Breast epithelium (tissue), 4 donors: ENCODE data around the gene P3H1. TPM values are rescaled to one million over a fixed set of nuclear protein-coding genes. Genes with fewer than 3 reads are reported as not detected.

Experiments
- DNase-seq, 2 donors: peaks; one replicate each; pipeline ENCODE4 v3.0.0-alpha.2; 2019; ENCODE audit warnings: low spot score in 2 of 2
- H3K27ac ChIP-seq, 2 donors: fragments of 200-600 bp; sonication (generic) in 1 of 2; one replicate each; pipeline ENCODE4 v1.5.1; 2016 to 2019; ENCODE audit warnings: mild to moderate bottlenecking in 1 of 2
- H3K27me3 ChIP-seq, 2 donors: fragments of 200-600 bp; sonication (generic) in 1 of 2; one replicate each; pipeline versions ENCODE4 v1.5.1 to v1.6.0; 2017 to 2019; ENCODE audit warnings: control low read depth in 1 of 2, mild to moderate bottlenecking in 1 of 2
- H3K36me3 ChIP-seq: fragments of 200-600 bp; one replicate; pipeline ENCODE4 v1.5.1; 2019
- H3K4me1 ChIP-seq, 2 donors: fragments of 200-600 bp; sonication (generic); one replicate each; pipeline ENCODE4 v1.5.1; 2016 to 2019; ENCODE audit warnings: control low read depth in 1 of 2
- H3K4me3 ChIP-seq, 3 donors: fragments of 200-600 bp; sonication (generic); 1 replicate in 2 of 3; 2 replicates in 1 of 3; pipeline ENCODE4 v1.5.1; 2016 to 2019; ENCODE audit warnings: mild to moderate bottlenecking in 3 of 3, moderate library complexity in 2 of 3
- H3K9me3 ChIP-seq, 2 donors: fragments of 200-600 bp; sonication (generic) in 1 of 2; one replicate each; pipeline ENCODE4 v1.5.1; 2016 to 2019; ENCODE audit warnings: control low read depth in 1 of 2
- POLR2A ChIP-seq: fragments of 450-650 bp; IDR thresholded peaks from one replicate; pipeline ENCODE4 v1.6.1; 2016; ENCODE audit warnings: antibody characterized with exemption, mild to moderate bottlenecking, moderate library complexity
- POLR2AphosphoS5 ChIP-seq, 3 donors: sonication (generic); formaldehyde crosslinking; IDR thresholded peaks; one replicate each; pipeline ENCODE4 v1.6.1; 2017; ENCODE audit warnings: antibody characterized with exemption in 3 of 3
- intact Hi-C: fragments of 100-400 bp; cut with DNase I; formaldehyde crosslinking; loops from one replicate; pipeline ENCODE4 v1.15.1; 2023; ENCODE audit warnings: low total_unique reads
- total RNA-seq, 3 donors: library from RNA; depleted of rRNA; stranded (reverse); fragments of >200 nt; gene quantifications; one replicate each; pipeline ENCODE4 v1.1.0, GENCODE V29; 2016
- TF ChIP-seq, protein P1 (sequence below), 3 donors: fragments of 450-650 bp; IDR thresholded peaks; one replicate each; pipeline ENCODE4 v1.5.1; 2016 to 2017; ENCODE audit warnings: antibody characterized with exemption in 3 of 3, mild to moderate bottlenecking in 3 of 3, moderate library complexity in 3 of 3

The P3H1 gene
- total RNA-seq, 3 donors from 2014 or later = 23.1 to 34.9 (median 34.4) TPM

DNA sequence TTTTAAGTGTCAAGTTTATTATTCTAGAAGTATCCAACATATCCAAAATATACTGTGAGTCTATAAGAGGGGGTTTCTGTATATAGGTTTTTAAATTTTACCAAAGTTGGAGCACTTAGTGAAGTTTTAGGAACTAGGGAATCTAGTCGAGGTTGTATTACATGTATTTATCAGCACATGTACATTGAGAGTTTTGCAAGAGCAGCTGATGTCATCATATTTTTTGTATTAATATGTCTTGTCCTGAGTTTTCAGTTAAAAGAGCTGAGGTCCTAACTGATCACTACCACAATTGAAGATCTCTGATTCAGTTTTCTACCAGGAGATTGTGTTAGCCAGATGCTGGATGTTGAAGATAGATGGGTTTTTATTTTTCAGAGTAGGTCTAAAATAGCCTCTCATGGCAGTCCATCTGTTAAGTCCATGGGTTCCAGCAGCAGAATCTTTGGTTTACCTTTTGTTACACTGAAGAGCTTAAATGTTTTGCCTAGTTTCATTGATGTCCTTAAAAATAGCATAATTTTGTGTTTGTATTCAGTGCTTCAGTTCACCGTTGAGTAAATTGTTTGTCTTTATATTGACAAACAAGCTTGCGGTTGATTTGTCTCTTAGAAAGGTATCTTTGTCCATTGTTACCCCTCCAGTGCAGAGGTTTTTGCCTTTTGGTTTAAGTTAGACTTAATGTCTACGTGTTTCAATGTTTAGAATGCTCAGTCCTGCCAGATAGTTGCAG, 68.6 kb downstream of the P3H1 start:
- DNase-seq = no peak
- no peaks in the 10 kb centered on the region for H3K9me3 ChIP-seq
- H3K4me3 ChIP-seq = no peak overlapping the region
- no peaks in the 10 kb centered on the region for H3K4me1 ChIP-seq
- intact Hi-C loops = no loop called here
- TF ChIP-seq POLR2AphosphoS5 (IDR thresholded peaks at IDR 0.05) (no peak), POLR2A (no peak)
- TF ChIP-seq, protein P1, sequence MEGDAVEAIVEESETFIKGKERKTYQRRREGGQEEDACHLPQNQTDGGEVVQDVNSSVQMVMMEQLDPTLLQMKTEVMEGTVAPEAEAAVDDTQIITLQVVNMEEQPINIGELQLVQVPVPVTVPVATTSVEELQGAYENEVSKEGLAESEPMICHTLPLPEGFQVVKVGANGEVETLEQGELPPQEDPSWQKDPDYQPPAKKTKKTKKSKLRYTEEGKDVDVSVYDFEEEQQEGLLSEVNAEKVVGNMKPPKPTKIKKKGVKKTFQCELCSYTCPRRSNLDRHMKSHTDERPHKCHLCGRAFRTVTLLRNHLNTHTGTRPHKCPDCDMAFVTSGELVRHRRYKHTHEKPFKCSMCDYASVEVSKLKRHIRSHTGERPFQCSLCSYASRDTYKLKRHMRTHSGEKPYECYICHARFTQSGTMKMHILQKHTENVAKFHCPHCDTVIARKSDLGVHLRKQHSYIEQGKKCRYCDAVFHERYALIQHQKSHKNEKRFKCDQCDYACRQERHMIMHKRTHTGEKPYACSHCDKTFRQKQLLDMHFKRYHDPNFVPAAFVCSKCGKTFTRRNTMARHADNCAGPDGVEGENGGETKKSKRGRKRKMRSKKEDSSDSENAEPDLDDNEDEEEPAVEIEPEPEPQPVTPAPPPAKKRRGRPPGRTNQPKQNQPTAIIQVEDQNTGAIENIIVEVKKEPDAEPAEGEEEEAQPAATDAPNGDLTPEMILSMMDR (IDR thresholded peaks at IDR 0.05) = no peak
- no peaks in the 10 kb centered on the region for H3K27me3 ChIP-seq
- H3K27ac ChIP-seq = no peak overlapping the region
- H3K36me3 ChIP-seq = no peaks in the 10 kb centered on the region

Other genes with a start within 250 kb of the P3H1 start
- gene PPIH, start 108.6 kb downstream of the P3H1 start, total RNA-seq = 10 to 100 TPM; 21.6 to 37.9 (median 24.6) TPM
- gene YBX1, start 84.6 kb downstream of the P3H1 start, total RNA-seq = 100 to 1,000 TPM; 332 to 694 (median 485) TPM
- gene CLDN19, start 26.8 kb downstream of the P3H1 start, total RNA-seq = 1 to 10 TPM in 2 of 3 donors, not detected in 1; 2.9 to 3.1 TPM
- gene C1orf50, start 221 bp upstream of the P3H1 start, total RNA-seq = 10 to 100 TPM in 1 of 3 donors, 1 to 10 TPM in 2; 5.2 to 10.8 (median 6.7) TPM
- gene TMEM269, start 18.0 kb upstream of the P3H1 start, total RNA-seq = under 1 TPM; under 0.01 to 0.59 (median 0.16) TPM
- gene ERMAP, start 50.1 kb upstream of the P3H1 start, total RNA-seq = 10 to 100 TPM; 11.1 to 22.1 (median 14.9) TPM
- gene SVBP, start 50.4 kb upstream of the P3H1 start, total RNA-seq = 10 to 100 TPM; 21.7 to 31.5 (median 25.9) TPM
- gene ZNF691, start 79.6 kb upstream of the P3H1 start, total RNA-seq = 10 to 100 TPM in 2 of 3 donors, 1 to 10 TPM in 1; 5.8 to 18.4 (median 10.5) TPM
- 10 to 100 TPM; 29.5 to 78.9 (median 42.1) TPM for gene SLC2A1, start 191.8 kb upstream of the P3H1 start, total RNA-seq